Measurements from ENCODE around the gene KIF11. TPM values are rescaled to one million over a fixed set of nuclear protein-coding genes. Genes with fewer than 3 reads are reported as not detected.

Gene KIF11
- total RNA-seq, 4 donors from 2014 or later, result 7.4 to 21.5 (median 14.4) TPM

DNA sequence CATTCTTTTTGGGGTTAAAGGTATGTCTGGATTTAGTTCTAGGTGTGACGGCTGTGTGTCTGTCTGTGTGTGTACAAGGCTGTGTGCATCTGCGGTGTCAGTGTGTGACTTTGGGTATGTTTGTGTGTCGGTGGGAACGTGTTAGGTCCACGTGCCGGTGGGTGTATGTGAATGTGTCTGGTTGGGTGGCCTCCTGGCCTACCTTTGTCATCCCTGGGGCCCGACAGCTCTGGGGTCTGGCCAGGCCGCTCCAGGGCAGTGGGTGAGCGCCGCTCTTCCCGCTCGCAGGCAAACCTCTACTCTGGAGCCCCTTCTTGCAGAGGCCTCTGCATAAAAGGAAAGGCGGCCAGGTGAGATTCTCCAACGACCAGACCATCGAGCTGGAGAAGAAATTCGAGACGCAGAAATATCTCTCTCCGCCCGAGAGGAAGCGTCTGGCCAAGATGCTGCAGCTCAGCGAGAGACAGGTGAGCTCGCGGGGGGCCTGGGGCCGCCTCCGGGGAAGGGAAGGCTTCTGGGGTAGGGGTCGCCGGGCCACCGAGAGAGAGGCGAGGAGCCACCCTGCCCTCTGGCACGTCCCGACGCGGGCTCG lies 99.2 kb downstream of the KIF11 start:
- TF ChIP-seq, protein P1, sequence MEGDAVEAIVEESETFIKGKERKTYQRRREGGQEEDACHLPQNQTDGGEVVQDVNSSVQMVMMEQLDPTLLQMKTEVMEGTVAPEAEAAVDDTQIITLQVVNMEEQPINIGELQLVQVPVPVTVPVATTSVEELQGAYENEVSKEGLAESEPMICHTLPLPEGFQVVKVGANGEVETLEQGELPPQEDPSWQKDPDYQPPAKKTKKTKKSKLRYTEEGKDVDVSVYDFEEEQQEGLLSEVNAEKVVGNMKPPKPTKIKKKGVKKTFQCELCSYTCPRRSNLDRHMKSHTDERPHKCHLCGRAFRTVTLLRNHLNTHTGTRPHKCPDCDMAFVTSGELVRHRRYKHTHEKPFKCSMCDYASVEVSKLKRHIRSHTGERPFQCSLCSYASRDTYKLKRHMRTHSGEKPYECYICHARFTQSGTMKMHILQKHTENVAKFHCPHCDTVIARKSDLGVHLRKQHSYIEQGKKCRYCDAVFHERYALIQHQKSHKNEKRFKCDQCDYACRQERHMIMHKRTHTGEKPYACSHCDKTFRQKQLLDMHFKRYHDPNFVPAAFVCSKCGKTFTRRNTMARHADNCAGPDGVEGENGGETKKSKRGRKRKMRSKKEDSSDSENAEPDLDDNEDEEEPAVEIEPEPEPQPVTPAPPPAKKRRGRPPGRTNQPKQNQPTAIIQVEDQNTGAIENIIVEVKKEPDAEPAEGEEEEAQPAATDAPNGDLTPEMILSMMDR (IDR thresholded peaks at IDR 0.05), result no peak
- TF ChIP-seq POLR2A (IDR thresholded peaks at IDR 0.05), result no peak
- Histone ChIP-seq H3K27me3 (peaks cover 0 to 89% (median 2%) of the 10 kb centered on the region in 4 donors), H3K9me3 (no peaks in the 10 kb centered on the region), H3K4me3 (peak overlapping the region; percentile 4 to 75 (median 68)), H3K4me1 (peaks cover 2 to 66% (median 5%) of the 10 kb centered on the region in 3 donors), H3K27ac (peak overlapping the region; percentile 42 to 89 (median 74)), H3K36me3 (no peaks in the 10 kb centered on the region)
- intact Hi-C loops (cut with DNase I), result loop anchor here (10.0 kb wide), 1 partner anchor 143 kb away; no protein-coding TSS in a partner anchor
- 27 to 74% methylated on average over 11 to 23 of the region's 34 CpGs for WGBS, 2 donors
- no peak for DNase-seq

GRCh38 chr10:92692697-92693533 lies 100.0 kb downstream of the KIF11 start:
- no peaks in the 10 kb centered on the region for H3K36me3 ChIP-seq
- peak overlapping the region in 2 of 4 donors; percentile 79 to 89 for H3K27ac ChIP-seq
- H3K27me3 ChIP-seq, result peaks cover 0 to 93% (median 2%) of the 10 kb centered on the region in 4 donors
- TF ChIP-seq POLR2A (IDR thresholded peaks at IDR 0.05), result no peak
- TF ChIP-seq, protein P1 (IDR thresholded peaks at IDR 0.05), result no peak
- WGBS, 2 donors, result 27 to 36% methylated on average over 7 of the region's 7 CpGs
- H3K4me1 ChIP-seq, result peaks cover 2 to 66% (median 5%) of the 10 kb centered on the region in 3 donors
- H3K9me3 ChIP-seq, result no peaks in the 10 kb centered on the region
- no peak for DNase-seq
- intact Hi-C loops (cut with DNase I), result loop anchor here (10.0 kb wide), 1 partner anchor 142 kb away; no protein-coding TSS in a partner anchor
- peak overlapping the region in 3 of 4 donors; percentile 64 to 75 (median 72) for H3K4me3 ChIP-seq

DNA sequence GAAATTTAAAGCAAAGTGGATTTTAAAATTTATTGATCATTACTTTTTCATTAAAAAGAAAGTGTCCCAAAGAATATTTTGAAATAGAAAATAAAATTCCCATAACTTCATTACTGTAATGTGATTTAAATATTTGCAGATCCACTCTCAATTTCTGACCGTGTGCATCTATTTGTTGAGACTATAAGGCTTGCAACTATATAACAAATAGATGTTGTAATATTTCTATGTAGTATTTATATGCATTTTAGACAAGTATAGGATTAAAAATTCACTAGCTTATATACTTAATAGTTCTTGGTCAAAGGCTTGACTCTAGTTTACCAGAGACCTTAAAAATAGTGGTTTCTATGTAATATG lies 100.6 kb downstream of the KIF11 start:
- H3K9me3 ChIP-seq, result no peaks in the 10 kb centered on the region
- peaks cover 2 to 63% (median 5%) of the 10 kb centered on the region in 3 donors for H3K4me1 ChIP-seq
- 73 to 91% methylated on average over 1 of the region's 1 CpG for WGBS, 2 donors
- H3K27me3 ChIP-seq, result peaks cover 0 to 95% (median 2%) of the 10 kb centered on the region in 4 donors
- no peak overlapping the region for H3K4me3 ChIP-seq
- H3K36me3 ChIP-seq, result no peaks in the 10 kb centered on the region
- no peak for DNase-seq
- TF ChIP-seq POLR2A (IDR thresholded peaks at IDR 0.05), result no peak
- TF ChIP-seq, protein P1 (IDR thresholded peaks at IDR 0.05), result no peak
- intact Hi-C loops (cut with DNase I), result loop anchor here (10.0 kb wide), 1 partner anchor 141 kb away; no protein-coding TSS in a partner anchor
- H3K27ac ChIP-seq, result no peak overlapping the region

DNA sequence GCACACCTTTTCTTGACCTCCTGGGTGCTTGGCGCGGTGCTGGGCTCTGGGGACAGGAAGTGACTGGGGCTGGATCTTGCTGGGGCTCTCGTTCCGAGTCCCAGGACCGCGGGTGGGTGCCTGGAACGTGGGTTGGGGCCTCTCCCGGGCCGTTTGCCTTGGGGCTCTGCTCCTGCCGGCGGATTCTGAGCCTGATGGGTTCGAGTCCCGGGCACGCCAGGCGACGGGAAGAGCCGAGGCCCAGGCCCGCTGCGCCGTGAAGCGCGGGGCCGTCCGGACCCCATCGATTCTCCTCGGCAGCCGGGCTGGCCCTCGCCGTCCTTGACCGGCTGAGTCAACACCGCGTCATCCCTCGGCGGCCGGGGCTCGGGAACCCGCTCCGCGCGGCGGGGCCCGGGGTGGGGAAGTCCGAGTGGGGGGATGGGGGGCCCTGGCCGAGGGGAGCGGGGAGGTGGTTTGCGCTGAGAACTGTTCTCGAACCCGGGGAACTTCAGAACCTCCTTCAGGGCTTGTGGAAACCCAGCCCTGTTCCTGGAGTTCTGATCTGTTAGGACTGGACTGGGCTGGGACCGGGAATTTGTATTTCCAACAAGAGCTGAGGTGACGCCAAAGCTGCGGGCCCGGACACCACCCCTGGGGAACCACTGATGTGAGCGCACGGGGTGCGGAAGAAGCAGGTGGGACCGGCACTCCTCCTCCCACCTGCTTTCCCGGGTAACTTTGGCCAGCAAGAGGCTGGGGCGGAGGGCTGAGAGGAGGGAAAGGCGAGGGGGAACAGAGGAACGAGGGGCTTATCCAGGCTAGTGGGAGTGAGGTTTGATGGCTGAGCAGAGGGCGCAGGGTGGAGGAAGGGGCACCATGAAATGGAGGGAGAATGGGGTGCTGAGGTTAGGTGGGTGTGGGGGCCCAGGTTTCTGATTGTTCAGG lies 103.0 kb downstream of the KIF11 start:
- Histone ChIP-seq H3K4me1 (peaks cover 0 to 54% (median 2%) of the 10 kb centered on the region in 3 donors), H3K27me3 (peaks cover 0 to 94% (median 0%) of the 10 kb centered on the region in 4 donors)
- intact Hi-C loops (cut with DNase I), result loop anchor here (10.0 kb wide), 1 partner anchor 139 kb away; no protein-coding TSS in a partner anchor

More for the DNA sequence above, 103.0 kb downstream of the KIF11 start:
- Histone ChIP-seq H3K36me3 (no peaks in the 10 kb centered on the region), H3K4me3 (peak overlapping the region in 3 of 4 donors; percentile 18 to 42 (median 29)), H3K9me3 (no peaks in the 10 kb centered on the region), H3K27ac (peak overlapping the region in 2 of 4 donors; percentile 6 to 12)
- WGBS, 2 donors, result 58 to 61% methylated on average over 7 to 15 of the region's 61 CpGs
- no peak for TF ChIP-seq POLR2A (IDR thresholded peaks at IDR 0.05)
- TF ChIP-seq, protein P1 (IDR thresholded peaks at IDR 0.05), result no peak
- DNase-seq, result no peak
